ENCODE data around the gene FYB2. TPM values are rescaled to one million over a fixed set of nuclear protein-coding genes. Genes with fewer than 3 reads are reported as not detected.

The FYB2 gene
- total RNA-seq, 1 donor from 2014 or later: not detected

GRCh38 chr1:56703747-56704146 lies 115.5 kb downstream of the FYB2 start:
- no peak overlapping the region for H3K4me3 Mint-ChIP-seq (ENCODE audit: unreplicated experiment)
- H3K4me1 Mint-ChIP-seq (ENCODE audit: unreplicated experiment): no peaks in the 10 kb centered on the region

GRCh38 chr1:56696663-56697062 lies 122.5 kb downstream of the FYB2 start:
- DNase-seq (ENCODE audit: extremely low spot score, unreplicated experiment): no peak
- H3K9me3 Mint-ChIP-seq (ENCODE audit: unreplicated experiment): peaks cover 12% of the 10 kb centered on the region
- no peak overlapping the region for H3K4me3 Mint-ChIP-seq (ENCODE audit: unreplicated experiment)
- H3K27ac Mint-ChIP-seq (ENCODE audit: unreplicated experiment): no peak overlapping the region
- TF ChIP-seq, protein P1, sequence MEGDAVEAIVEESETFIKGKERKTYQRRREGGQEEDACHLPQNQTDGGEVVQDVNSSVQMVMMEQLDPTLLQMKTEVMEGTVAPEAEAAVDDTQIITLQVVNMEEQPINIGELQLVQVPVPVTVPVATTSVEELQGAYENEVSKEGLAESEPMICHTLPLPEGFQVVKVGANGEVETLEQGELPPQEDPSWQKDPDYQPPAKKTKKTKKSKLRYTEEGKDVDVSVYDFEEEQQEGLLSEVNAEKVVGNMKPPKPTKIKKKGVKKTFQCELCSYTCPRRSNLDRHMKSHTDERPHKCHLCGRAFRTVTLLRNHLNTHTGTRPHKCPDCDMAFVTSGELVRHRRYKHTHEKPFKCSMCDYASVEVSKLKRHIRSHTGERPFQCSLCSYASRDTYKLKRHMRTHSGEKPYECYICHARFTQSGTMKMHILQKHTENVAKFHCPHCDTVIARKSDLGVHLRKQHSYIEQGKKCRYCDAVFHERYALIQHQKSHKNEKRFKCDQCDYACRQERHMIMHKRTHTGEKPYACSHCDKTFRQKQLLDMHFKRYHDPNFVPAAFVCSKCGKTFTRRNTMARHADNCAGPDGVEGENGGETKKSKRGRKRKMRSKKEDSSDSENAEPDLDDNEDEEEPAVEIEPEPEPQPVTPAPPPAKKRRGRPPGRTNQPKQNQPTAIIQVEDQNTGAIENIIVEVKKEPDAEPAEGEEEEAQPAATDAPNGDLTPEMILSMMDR (IDR thresholded peaks at IDR 0.05): no peak
- peaks cover 11% of the 10 kb centered on the region for H3K36me3 Mint-ChIP-seq (ENCODE audit: unreplicated experiment)
- H3K4me1 Mint-ChIP-seq (ENCODE audit: unreplicated experiment): no peaks in the 10 kb centered on the region
- H3K27me3 Mint-ChIP-seq (ENCODE audit: unreplicated experiment): no peaks in the 10 kb centered on the region

More at GRCh38 chr1:56703747-56704146, 115.5 kb downstream of the FYB2 start:
- Mint-ChIP-seq H3K27me3 (ENCODE audit: unreplicated experiment) (no peaks in the 10 kb centered on the region), H3K27ac (ENCODE audit: unreplicated experiment) (no peak overlapping the region), H3K9me3 (ENCODE audit: unreplicated experiment) (peaks cover 12% of the 10 kb centered on the region), H3K36me3 (ENCODE audit: unreplicated experiment) (peaks cover 26% of the 10 kb centered on the region)
- TF ChIP-seq, protein P1 (IDR thresholded peaks at IDR 0.05): no peak
- no peak for DNase-seq (ENCODE audit: extremely low spot score, unreplicated experiment)

- peaks cover 1% of the 10 kb centered on the region for H3K36me3 Mint-ChIP-seq (ENCODE audit: unreplicated experiment)
- H3K4me3 Mint-ChIP-seq (ENCODE audit: unreplicated experiment): no peak overlapping the region
- DNase-seq (ENCODE audit: extremely low spot score, unreplicated experiment): no peak
- H3K4me1 Mint-ChIP-seq (ENCODE audit: unreplicated experiment): peaks cover 5% of the 10 kb centered on the region
- no peaks in the 10 kb centered on the region for H3K27me3 Mint-ChIP-seq (ENCODE audit: unreplicated experiment)
- TF ChIP-seq, protein P1 (IDR thresholded peaks at IDR 0.05): no peak
- no peak overlapping the region for H3K27ac Mint-ChIP-seq (ENCODE audit: unreplicated experiment)
- H3K9me3 Mint-ChIP-seq (ENCODE audit: unreplicated experiment): no peaks in the 10 kb centered on the region
Measured at GRCh38 chr1:56688522-56689026, 130.6 kb downstream of the FYB2 start.

- no peak overlapping the region for H3K4me3 Mint-ChIP-seq (ENCODE audit: unreplicated experiment)
- peaks cover 5% of the 10 kb centered on the region for H3K4me1 Mint-ChIP-seq (ENCODE audit: unreplicated experiment)
- DNase-seq (ENCODE audit: extremely low spot score, unreplicated experiment): no peak
Measured at GRCh38 chr1:56686169-56686568, 133.0 kb downstream of the FYB2 start.

DNA sequence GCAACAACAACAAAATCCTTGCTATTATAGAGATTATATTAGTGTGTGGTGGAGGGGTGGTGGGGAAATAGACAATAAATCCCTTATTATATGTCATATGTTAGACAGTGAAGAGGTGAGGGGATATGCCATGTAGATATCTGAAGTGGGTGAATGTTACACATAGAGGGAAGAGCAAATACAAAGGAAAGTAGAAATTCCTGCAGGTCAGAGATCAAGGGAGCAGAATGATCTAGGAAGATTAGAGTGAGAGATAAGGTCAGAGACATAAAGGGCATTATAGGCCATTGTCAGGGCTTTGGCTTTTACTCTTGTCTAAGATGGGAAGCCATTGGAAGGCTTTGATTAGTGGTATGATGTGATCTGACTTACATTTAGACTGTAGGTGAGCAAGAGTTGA lies 135.6 kb downstream of the FYB2 start:
- Mint-ChIP-seq H3K9me3 (ENCODE audit: unreplicated experiment) (no peaks in the 10 kb centered on the region), H3K4me1 (ENCODE audit: unreplicated experiment) (peaks cover 5% of the 10 kb centered on the region), H3K36me3 (ENCODE audit: unreplicated experiment) (peaks cover 1% of the 10 kb centered on the region), H3K27ac (ENCODE audit: unreplicated experiment) (no peak overlapping the region), H3K4me3 (ENCODE audit: unreplicated experiment) (no peak overlapping the region), H3K27me3 (ENCODE audit: unreplicated experiment) (no peaks in the 10 kb centered on the region)
- no peak for DNase-seq (ENCODE audit: extremely low spot score, unreplicated experiment)
- TF ChIP-seq, protein P1 (IDR thresholded peaks at IDR 0.05): no peak

More at GRCh38 chr1:56686169-56686568, 133.0 kb downstream of the FYB2 start:
- H3K36me3 Mint-ChIP-seq (ENCODE audit: unreplicated experiment): no peaks in the 10 kb centered on the region
- TF ChIP-seq, protein P1 (IDR thresholded peaks at IDR 0.05): no peak
- no peaks in the 10 kb centered on the region for H3K9me3 Mint-ChIP-seq (ENCODE audit: unreplicated experiment)
- no peak overlapping the region for H3K27ac Mint-ChIP-seq (ENCODE audit: unreplicated experiment)
- no peaks in the 10 kb centered on the region for H3K27me3 Mint-ChIP-seq (ENCODE audit: unreplicated experiment)
